Mesendoderm (in vitro differentiated cells): ENCODE results near the gene SREBF1.

Experiments
- DNase-seq: peaks from one replicate; pipeline ENCODE4 v3.0.0; 2013
- H2AK5ac ChIP-seq: 2 replicates; pipeline ENCODE4 v1.6.1; 2013; ENCODE audit warnings: low read length, inconsistent platforms
- H2BK120ac ChIP-seq: 2 replicates; pipeline ENCODE4 v1.6.1; 2013; ENCODE audit warnings: low read depth, mild to moderate bottlenecking, low read length, moderate library complexity, mixed read lengths
- H2BK15ac ChIP-seq: replicated peaks from 2 replicates; pipeline ENCODE4 v1.6.1; 2013; ENCODE audit warnings: low read depth, mild to moderate bottlenecking, moderate library complexity
- H2BK5ac ChIP-seq: 2 replicates; pipeline ENCODE4 v1.6.1; 2013; ENCODE audit warnings: low read length, inconsistent platforms
- H3K18ac ChIP-seq: 2 replicates; pipeline ENCODE4 v1.6.1; 2013; ENCODE audit warnings: mild to moderate bottlenecking, low read length, mixed read lengths
- H3K23ac ChIP-seq: one replicate; pipeline ENCODE4 v1.6.1; 2013; ENCODE audit warnings: low read length
- H3K27ac ChIP-seq: 2 replicates; pipeline ENCODE4 v1.5.1; 2013; ENCODE audit warnings: low read depth, mild to moderate bottlenecking, inconsistent platforms, low read length, moderate library complexity
- H3K27me3 ChIP-seq: 2 replicates; pipeline ENCODE4 v1.6.1; 2013; ENCODE audit warnings: low read length, control low read depth, mild to moderate bottlenecking, inconsistent platforms; ENCODE audit not compliant: insufficient read depth, poor library complexity
- H3K36me3 ChIP-seq: 2 replicates; pipeline ENCODE4 v1.6.1; 2013; ENCODE audit warnings: low read length, inconsistent platforms; ENCODE audit not compliant: control insufficient read depth, insufficient read depth
- H3K4ac ChIP-seq: one replicate; pipeline ENCODE4 v1.6.1; 2013; ENCODE audit warnings: low read depth, mild to moderate bottlenecking, low read length, moderate library complexity
- H3K4me1 ChIP-seq: 2 replicates; pipeline ENCODE4 v1.6.1; 2013; ENCODE audit warnings: low read depth, low read length, inconsistent platforms; ENCODE audit not compliant: control insufficient read depth
- H3K4me2 ChIP-seq: 2 replicates; pipeline ENCODE4 v1.6.1; 2013; ENCODE audit warnings: low read length
- H3K4me3 ChIP-seq: 2 replicates; pipeline ENCODE4 v1.5.1; 2013; ENCODE audit warnings: mild to moderate bottlenecking, low read length
- H3K56ac ChIP-seq: one replicate; pipeline ENCODE4 v1.6.1; 2013; ENCODE audit warnings: low read length
- H3K79me1 ChIP-seq: 2 replicates; pipeline ENCODE4 v1.6.1; 2013; ENCODE audit warnings: low read length, inconsistent platforms
- H3K79me2 ChIP-seq: 2 replicates; pipeline ENCODE4 v1.6.1; 2013; ENCODE audit warnings: mild to moderate bottlenecking, low read length; ENCODE audit not compliant: control insufficient read depth, insufficient read depth
- H3K9ac ChIP-seq: 2 replicates; pipeline ENCODE4 v1.6.1; 2013; ENCODE audit warnings: low read length, inconsistent platforms
- H4K5ac ChIP-seq: one replicate; pipeline ENCODE4 v1.6.1; 2013; ENCODE audit warnings: low read length
- H4K8ac ChIP-seq: one replicate; pipeline ENCODE4 v1.6.1; 2013; ENCODE audit warnings: low read depth, mild to moderate bottlenecking, control low read depth, low read length, moderate library complexity
- WGBS: extraction: QIAGEN DNeasy Blood & Tissue Kit; methylation state at CpG from one replicate; pipeline ENCODE4 v1.1.7; 2013; ENCODE audit warnings: low lambda C conversion rate, missing lambda C conversion rate; ENCODE audit not compliant: insufficient coverage; ENCODE audit errors: extremely low coverage; 5-methylcytosine and 5-hydroxymethylcytosine counted together

The SREBF1 gene

GRCh38 chr17:17842111-17842876 is 5.5 kb upstream of the SREBF1 start:
- H3K79me1 ChIP-seq: no peaks in the 10 kb centered on the region
- no peaks in the 10 kb centered on the region for H3K27me3 ChIP-seq
- H3K36me3 ChIP-seq: no peaks in the 10 kb centered on the region
- no peaks in the 10 kb centered on the region for H3K79me2 ChIP-seq
- no peak overlapping the region for H3K4ac ChIP-seq
- H3K4me2 ChIP-seq: no peak overlapping the region
- no peak overlapping the region for H3K9ac ChIP-seq
- no peak overlapping the region for H3K56ac ChIP-seq
- no peak overlapping the region for H2BK120ac ChIP-seq
- peaks cover 23% of the 10 kb centered on the region for H3K4me1 ChIP-seq
- H3K27ac ChIP-seq: no peak overlapping the region
- H3K23ac ChIP-seq: no peak overlapping the region
- no peak overlapping the region for H2BK5ac ChIP-seq
- H4K8ac ChIP-seq: no peak overlapping the region
- H4K5ac ChIP-seq: no peak overlapping the region
- no peak for DNase-seq
- no peak overlapping the region for H2BK15ac ChIP-seq
- no peak overlapping the region for H3K18ac ChIP-seq
- peak overlapping the region; percentile 99 for H2AK5ac ChIP-seq
- H3K4me3 ChIP-seq: no peak overlapping the region
- no CpG with 5 or more reads among the region's 9 CpGs for WGBS

- WGBS: no CpG with 5 or more reads among the region's 1 CpG
- Histone ChIP-seq H3K9ac (peak overlapping the region; percentile 16), H3K27ac (peak overlapping the region; percentile 2), H3K36me3 (no peaks in the 10 kb centered on the region), H2BK120ac (no peak overlapping the region), H3K4me1 (peaks cover 25% of the 10 kb centered on the region), H4K8ac (no peak overlapping the region), H3K56ac (peak overlapping the region; percentile 98), H3K4me2 (no peak overlapping the region), H3K4me3 (no peak overlapping the region), H3K79me2 (no peaks in the 10 kb centered on the region), H3K23ac (no peak overlapping the region), H3K18ac (peak overlapping the region; percentile 29), H3K27me3 (no peaks in the 10 kb centered on the region), H4K5ac (no peak overlapping the region), H2AK5ac (peak overlapping the region; percentile 99), H2BK15ac (no peak overlapping the region), H3K79me1 (no peaks in the 10 kb centered on the region), H3K4ac (peak overlapping the region; percentile 71), H2BK5ac (no peak overlapping the region)
- DNase-seq: peak; percentile 48
These were observed 4.8 kb upstream of the SREBF1 start for GRCh38 chr17:17841601-17842025.

GRCh38 chr17:17840751-17841591 is 4.2 kb upstream of the SREBF1 start:
- Histone ChIP-seq H3K79me1 (no peaks in the 10 kb centered on the region), H3K36me3 (no peaks in the 10 kb centered on the region), H3K56ac (peak overlapping the region; percentile 98), H3K4ac (peak overlapping the region; percentile 99), H3K4me3 (no peak overlapping the region), H3K79me2 (peaks cover under 1% of the 10 kb centered on the region), H3K9ac (peak overlapping the region; percentile 24), H2AK5ac (peak overlapping the region; percentile 19), H3K27me3 (no peaks in the 10 kb centered on the region), H3K18ac (peak overlapping the region; percentile 57), H2BK120ac (peak overlapping the region; percentile 88), H3K23ac (peak overlapping the region; percentile 29), H4K8ac (no peak overlapping the region), H2BK15ac (no peak overlapping the region), H3K4me2 (no peak overlapping the region), H2BK5ac (peak overlapping the region; percentile 29), H3K27ac (peak overlapping the region; percentile 69), H4K5ac (no peak overlapping the region), H3K4me1 (peaks cover 25% of the 10 kb centered on the region)
- peak; percentile 62 for DNase-seq
- WGBS: no CpG with 5 or more reads among the region's 7 CpGs

GRCh38 chr17:17839791-17840707 is 3.3 kb upstream of the SREBF1 start:
- WGBS: no CpG with 5 or more reads among the region's 71 CpGs
- Histone ChIP-seq H3K79me1 (peaks cover 7% of the 10 kb centered on the region), H3K23ac (peak overlapping the region; percentile 83), H2BK5ac (peak overlapping the region; percentile 96), H4K5ac (peak overlapping the region; percentile 87), H3K4me1 (peaks cover 32% of the 10 kb centered on the region), H3K79me2 (peaks cover 10% of the 10 kb centered on the region), H4K8ac (peak overlapping the region; percentile 0), H3K4me2 (peak overlapping the region; percentile 83), H3K4me3 (peak overlapping the region; percentile 29), H2AK5ac (peak overlapping the region; percentile 99), H3K4ac (peak overlapping the region; percentile 99), H3K9ac (peak overlapping the region; percentile 93), H3K56ac (peak overlapping the region; percentile 98), H3K36me3 (no peaks in the 10 kb centered on the region), H3K27ac (peak overlapping the region; percentile 69), H2BK120ac (peak overlapping the region; percentile 88), H3K27me3 (no peaks in the 10 kb centered on the region), H2BK15ac (no peak overlapping the region), H3K18ac (peak overlapping the region; percentile 57)
- DNase-seq: peak; percentile 94
